Measurements from ENCODE around the gene PHACTR4.
"Not testable (repeated sequence)": the region's sequence is repeated elsewhere in the genome, so short reads cannot be mapped to it uniquely, and the experiment has no call there.

PHACTR4 gene

DNA sequence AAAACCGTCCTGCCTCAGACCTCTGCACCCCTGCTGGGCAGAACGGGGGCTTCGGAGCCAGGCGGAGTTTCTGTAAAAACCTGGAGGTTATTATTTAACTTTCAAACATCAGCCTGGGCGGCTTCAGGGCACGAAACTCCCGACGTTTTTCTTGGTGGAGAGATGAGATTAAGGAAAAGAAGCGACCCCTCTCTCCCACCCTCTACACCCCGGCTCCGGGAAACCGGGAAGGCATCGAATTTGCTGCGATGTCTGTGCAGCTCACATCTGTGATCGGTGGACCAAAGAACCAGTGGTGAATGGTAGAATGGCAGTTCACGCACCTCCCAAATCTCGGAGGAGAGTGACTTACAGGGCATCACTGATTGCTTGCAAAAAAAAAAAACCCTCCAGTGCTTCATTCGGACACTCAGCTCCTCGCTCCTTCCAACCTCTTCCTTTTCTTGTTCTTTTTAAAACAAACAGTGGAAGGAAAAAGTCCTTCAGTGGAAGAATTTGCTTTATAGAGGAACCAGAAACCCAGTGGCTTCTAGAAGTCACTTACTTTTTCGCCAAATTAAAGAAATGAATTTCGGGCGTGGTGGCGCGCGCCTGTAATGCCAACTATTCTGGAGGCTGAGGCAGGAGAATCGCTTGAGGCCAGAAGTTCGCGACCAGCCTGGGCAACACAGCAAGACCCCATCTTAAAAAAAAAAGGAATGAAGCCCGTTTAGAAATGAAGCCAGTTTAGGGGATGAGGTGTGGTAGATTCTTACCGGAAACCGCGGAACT lies 884 bp downstream of the PHACTR4 start:
- no peaks in the 10 kb centered on the region for H3K36me3 ChIP-seq (ENCODE audit: control insufficient read depth, insufficient read depth, low read length)
- H3K9me3 ChIP-seq (ENCODE audit: control insufficient read depth, low read length), result no peaks in the 10 kb centered on the region
- no peaks in the 10 kb centered on the region for H3K4me1 ChIP-seq
- H3K4me3 ChIP-seq (ENCODE audit: low read depth, low read length), result peak overlapping the region; percentile 95
- no peak overlapping the region for H3K9ac ChIP-seq
- peaks cover 4% of the 10 kb centered on the region for H3K79me2 ChIP-seq
- peak overlapping the region; percentile 91 for H3K27ac ChIP-seq
- TF ChIP-seq, protein P1, sequence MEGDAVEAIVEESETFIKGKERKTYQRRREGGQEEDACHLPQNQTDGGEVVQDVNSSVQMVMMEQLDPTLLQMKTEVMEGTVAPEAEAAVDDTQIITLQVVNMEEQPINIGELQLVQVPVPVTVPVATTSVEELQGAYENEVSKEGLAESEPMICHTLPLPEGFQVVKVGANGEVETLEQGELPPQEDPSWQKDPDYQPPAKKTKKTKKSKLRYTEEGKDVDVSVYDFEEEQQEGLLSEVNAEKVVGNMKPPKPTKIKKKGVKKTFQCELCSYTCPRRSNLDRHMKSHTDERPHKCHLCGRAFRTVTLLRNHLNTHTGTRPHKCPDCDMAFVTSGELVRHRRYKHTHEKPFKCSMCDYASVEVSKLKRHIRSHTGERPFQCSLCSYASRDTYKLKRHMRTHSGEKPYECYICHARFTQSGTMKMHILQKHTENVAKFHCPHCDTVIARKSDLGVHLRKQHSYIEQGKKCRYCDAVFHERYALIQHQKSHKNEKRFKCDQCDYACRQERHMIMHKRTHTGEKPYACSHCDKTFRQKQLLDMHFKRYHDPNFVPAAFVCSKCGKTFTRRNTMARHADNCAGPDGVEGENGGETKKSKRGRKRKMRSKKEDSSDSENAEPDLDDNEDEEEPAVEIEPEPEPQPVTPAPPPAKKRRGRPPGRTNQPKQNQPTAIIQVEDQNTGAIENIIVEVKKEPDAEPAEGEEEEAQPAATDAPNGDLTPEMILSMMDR (IDR thresholded peaks at IDR 0.05), result no peak
- H3K4me2 ChIP-seq (ENCODE audit: low read length), result peak overlapping the region; percentile 98
- H2AFZ ChIP-seq, result peak overlapping the region; percentile 91
- H3K27me3 ChIP-seq (ENCODE audit: control insufficient read depth, insufficient read depth, low read length), result no peaks in the 10 kb centered on the region

DNA sequence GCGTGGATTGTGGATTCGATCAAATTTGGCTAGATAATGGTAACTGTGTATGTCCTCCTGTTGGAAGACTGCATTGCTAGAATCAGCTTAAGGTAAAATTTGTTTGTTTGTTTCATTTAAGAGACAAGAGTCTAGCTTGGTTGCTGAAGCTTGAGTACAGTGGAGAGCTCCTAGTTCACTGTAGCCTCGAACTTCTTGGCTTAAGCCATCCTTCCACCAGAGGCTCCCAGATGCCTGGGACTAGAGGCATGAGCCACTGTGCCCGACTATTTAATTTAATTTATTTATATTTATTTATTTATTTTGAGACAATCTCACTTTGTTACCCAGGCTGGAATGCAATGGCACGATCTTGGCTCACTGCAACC lies 1.5 kb downstream of the PHACTR4 start:
- Histone ChIP-seq H3K4me1 (no peaks in the 10 kb centered on the region), H3K27me3 (ENCODE audit: control insufficient read depth, insufficient read depth, low read length) (no peaks in the 10 kb centered on the region), H2AFZ (no peak overlapping the region), H3K9ac (no peak overlapping the region), H3K4me3 (ENCODE audit: low read depth, low read length) (peak overlapping the region; percentile 95), H3K36me3 (ENCODE audit: control insufficient read depth, insufficient read depth, low read length) (no peaks in the 10 kb centered on the region), H3K27ac (no peak overlapping the region), H3K79me2 (peaks cover 6% of the 10 kb centered on the region), H3K9me3 (ENCODE audit: control insufficient read depth, low read length) (no peaks in the 10 kb centered on the region), H3K4me2 (ENCODE audit: low read length) (peak overlapping the region; percentile 98)
- TF ChIP-seq, protein P1 (IDR thresholded peaks at IDR 0.05), result no peak

DNA sequence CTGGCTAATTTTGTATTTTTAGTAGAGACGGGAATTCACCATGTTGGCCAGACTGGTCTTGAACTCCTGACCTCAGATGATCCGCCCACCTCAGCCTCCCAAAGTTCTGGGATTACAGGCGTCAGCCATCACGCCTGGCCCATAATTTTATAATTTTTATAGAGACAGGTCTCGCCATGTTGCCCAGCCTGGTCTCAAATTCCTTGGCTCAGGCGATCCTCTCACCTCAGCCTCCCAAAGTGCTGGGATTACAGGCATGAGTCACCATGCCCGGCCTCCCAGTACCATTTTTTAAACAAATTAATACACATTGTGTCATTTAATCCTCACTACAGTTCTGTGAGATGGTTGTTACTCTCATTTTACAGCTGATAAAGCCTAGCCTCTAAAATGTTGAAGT lies 3.9 kb downstream of the PHACTR4 start:
- H3K27ac ChIP-seq; H3K9ac ChIP-seq; H3K4me3 ChIP-seq (ENCODE audit: low read depth, low read length); H3K4me1 ChIP-seq; H3K9me3 ChIP-seq (ENCODE audit: control insufficient read depth, low read length); H2AFZ ChIP-seq; H3K36me3 ChIP-seq (ENCODE audit: control insufficient read depth, insufficient read depth, low read length); H3K79me2 ChIP-seq; H3K27me3 ChIP-seq (ENCODE audit: control insufficient read depth, insufficient read depth, low read length); H3K4me2 ChIP-seq (ENCODE audit: low read length): not testable (repeated sequence)

DNA sequence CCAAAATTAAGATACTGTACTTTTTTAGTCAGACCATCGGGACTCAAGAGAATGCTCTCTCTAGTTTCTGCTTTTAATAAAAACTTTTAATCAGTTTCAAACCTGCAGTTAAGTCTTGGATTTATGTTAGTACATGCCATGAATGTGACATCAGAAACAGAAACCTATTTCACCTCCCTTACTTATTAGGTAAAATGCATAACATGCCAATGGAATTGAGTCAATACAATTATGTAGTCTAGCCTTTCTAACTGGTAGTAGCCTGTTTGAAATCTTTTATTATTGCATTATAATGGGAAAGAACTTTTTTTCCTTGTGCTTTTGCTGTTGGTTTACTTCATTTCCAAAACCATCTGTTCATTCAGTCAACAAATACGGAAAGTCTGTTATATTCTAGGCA lies 4.8 kb downstream of the PHACTR4 start:
- Histone ChIP-seq H3K9ac (no peak overlapping the region), H3K4me1 (no peaks in the 10 kb centered on the region), H3K4me3 (ENCODE audit: low read depth, low read length) (no peak overlapping the region), H3K4me2 (ENCODE audit: low read length) (no peak overlapping the region), H3K36me3 (ENCODE audit: control insufficient read depth, insufficient read depth, low read length) (no peaks in the 10 kb centered on the region), H3K27me3 (ENCODE audit: control insufficient read depth, insufficient read depth, low read length) (no peaks in the 10 kb centered on the region), H2AFZ (no peak overlapping the region), H3K79me2 (peaks cover 6% of the 10 kb centered on the region), H3K27ac (no peak overlapping the region), H3K9me3 (ENCODE audit: control insufficient read depth, low read length) (no peaks in the 10 kb centered on the region)
- TF ChIP-seq, protein P1 (IDR thresholded peaks at IDR 0.05), result no peak

DNA sequence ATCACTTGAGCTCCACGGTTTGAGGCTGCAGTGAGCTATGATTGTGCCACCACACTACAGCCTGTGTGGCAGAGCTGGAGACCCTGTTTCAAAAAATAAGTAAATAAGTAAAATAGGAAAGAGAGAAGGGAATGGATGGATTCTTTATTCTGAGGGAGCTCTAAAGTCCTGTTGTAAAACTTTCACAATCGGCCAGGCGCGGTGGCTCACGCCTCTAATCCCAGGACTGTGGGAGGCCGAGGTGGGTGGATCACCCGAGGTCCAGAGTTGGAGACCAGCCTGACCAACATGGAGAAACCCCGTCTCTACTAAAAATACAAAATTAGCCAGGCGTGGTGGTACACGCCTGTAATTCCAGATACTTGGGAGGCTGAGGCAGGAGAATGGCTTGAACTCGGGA lies 6.1 kb downstream of the PHACTR4 start:
- H3K9me3 ChIP-seq (ENCODE audit: control insufficient read depth, low read length); H3K36me3 ChIP-seq (ENCODE audit: control insufficient read depth, insufficient read depth, low read length); H3K27me3 ChIP-seq (ENCODE audit: control insufficient read depth, insufficient read depth, low read length); H2AFZ ChIP-seq; H3K4me3 ChIP-seq (ENCODE audit: low read depth, low read length); H3K4me2 ChIP-seq (ENCODE audit: low read length); H3K79me2 ChIP-seq; H3K27ac ChIP-seq; H3K4me1 ChIP-seq; H3K9ac ChIP-seq: not testable (repeated sequence)

DNA sequence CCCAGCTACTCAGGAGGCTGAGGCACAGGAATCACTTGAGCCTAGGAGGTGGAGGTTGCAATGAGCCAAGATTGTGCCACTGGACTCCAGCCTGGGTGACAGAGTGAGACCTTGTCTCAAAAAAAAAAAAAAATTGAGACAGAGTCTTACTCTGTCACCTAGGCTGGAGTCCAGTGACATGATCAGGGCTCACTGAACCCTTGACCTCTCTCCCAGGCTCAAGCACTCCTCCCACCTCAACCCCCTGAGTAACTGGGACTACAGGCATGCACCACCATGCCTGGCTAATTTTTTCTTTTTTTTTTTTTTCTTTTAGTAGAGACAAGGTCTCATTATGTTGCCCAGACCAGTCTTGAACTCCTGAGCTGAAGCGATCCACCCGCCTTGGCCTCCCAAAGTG lies 6.7 kb downstream of the PHACTR4 start:
- H3K79me2 ChIP-seq; H3K9ac ChIP-seq; H3K4me3 ChIP-seq (ENCODE audit: low read depth, low read length); H3K36me3 ChIP-seq (ENCODE audit: control insufficient read depth, insufficient read depth, low read length); H2AFZ ChIP-seq; H3K4me1 ChIP-seq; H3K27ac ChIP-seq; H3K27me3 ChIP-seq (ENCODE audit: control insufficient read depth, insufficient read depth, low read length); H3K4me2 ChIP-seq (ENCODE audit: low read length); H3K9me3 ChIP-seq (ENCODE audit: control insufficient read depth, low read length): not testable (repeated sequence)

Measured in parathyroid adenoma (tissue), 2 donors.